ENCODE results near the gene MBOAT7. TPM values are rescaled to one million over a fixed set of nuclear protein-coding genes. Genes with fewer than 3 reads are reported as not detected.

Gene MBOAT7
- total and polyA plus RNA-seq, 2 of the 8 experiments (the other 6 are each of a cell fraction or from before 2014, with no cell fraction given), result 85.5 to 90.9 TPM

GRCh38 chr19:54189735-54190502 lies 539 bp upstream of the MBOAT7 start (continued):
- no peak for TF ChIP-seq CHD7 (IDR thresholded peaks at IDR 0.05; ENCODE audit: insufficient replicate concordance, low read length)
- no peak for TF ChIP-seq NANOG (IDR thresholded peaks at IDR 0.05; ENCODE audit: insufficient read depth, low read depth, low read length, poor library complexity, severe bottlenecking)
- peak; percentile 94 for TF ChIP-seq SP4 (IDR thresholded peaks at IDR 0.05; ENCODE audit: low read length)
